Smooth muscle cell of the brain vasculature (primary cell): ENCODE measurements around the gene FAM89B.
A peak's percentile ranks its signal among the peaks of the same experiment; 100 is the strongest.
"Not testable (repeated sequence)": the region's sequence is repeated elsewhere in the genome, so short reads cannot be mapped to it uniquely, and the experiment has no call there.

ENCODE experiments used
- DNase-seq: peaks from one replicate; pipeline ENCODE4 v3.0.0-alpha.2; 2012; ENCODE audit warnings: low read depth, low spot score

Gene FAM89B

GRCh38 chr11:65556470-65557279 is 15.7 kb upstream of the FAM89B start:
- no peak for DNase-seq

DNA sequence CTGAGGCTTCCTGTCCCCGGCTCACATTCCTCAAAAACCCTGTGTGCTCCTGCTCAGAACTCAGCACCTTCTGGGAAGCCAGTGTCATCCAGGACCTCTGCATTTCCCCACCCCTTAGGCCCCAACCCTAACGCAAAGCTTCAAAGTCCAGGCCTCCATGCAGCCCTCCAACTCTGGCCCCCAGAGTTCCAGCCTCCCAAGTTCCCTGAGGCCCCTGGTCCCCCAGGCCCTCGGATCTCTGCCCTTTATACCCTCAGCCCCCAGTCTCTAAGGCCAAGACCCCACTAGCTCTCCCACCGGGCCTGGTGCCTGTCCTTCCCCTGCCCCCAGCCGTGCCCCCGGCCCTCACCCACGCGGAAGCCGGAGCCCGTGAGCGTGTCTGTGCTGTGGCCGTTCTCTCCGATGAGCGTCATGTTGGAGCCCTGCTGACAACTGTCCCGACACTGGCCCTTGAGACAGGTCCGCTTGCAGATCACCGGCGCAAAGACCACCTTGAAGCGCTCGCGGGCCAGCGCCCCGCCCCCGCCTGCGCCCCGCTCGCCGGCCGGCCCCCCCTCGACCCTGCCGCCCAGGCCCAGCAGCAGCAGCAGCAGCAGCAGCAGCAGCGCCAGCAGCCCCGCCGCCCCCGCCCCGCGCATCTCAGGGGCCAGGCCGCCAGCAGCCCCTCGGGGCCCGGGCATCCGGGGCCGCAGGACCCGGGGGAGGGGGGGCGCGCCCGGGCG is 14.9 kb upstream of the FAM89B start:
- no peak for DNase-seq

DNA sequence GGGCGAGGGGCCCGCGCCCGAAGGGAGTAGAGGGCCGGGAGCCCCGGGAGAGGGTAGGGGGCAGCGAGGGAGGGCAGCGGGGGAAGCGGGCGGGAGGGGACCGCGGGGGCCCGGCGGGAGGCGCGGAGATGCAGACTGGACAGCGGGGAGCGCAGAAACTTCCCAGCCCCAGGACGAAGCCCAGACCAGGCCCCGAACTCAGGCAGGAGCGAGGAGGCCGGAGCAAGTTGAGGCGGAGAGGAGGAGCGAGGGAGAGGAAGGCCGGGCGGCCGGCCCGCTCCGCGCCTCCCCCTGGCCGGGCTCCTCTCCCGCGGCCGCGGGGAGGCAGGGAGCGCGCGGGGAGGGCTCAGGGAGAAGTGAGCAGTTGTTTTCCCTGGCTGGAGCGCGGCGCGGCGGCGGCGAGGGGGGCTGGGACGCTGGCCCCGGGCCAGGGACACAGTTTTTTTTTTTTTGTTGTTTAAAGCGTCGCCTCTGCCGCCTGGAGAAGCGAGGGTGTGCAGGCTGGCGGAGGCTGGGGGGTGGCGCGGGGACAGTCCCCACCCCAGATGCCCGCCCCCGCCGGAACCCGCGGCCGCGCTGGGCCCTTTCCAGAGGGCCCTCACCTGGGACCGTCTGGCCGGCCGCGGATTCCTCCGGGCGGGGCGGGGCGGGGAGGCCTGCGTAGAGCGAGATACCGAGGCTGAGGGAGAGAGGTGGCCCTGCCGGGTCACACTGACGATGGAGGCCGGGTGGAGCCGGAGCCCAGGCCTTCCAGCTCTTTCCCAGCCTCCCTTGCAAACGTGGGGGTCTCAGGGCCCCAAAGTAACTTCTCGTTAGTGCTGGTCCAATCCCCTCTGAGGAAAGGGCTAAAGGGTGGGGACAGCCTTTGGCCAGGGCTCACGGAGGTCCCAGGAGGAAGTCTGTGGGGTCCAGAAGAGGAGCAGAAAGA is 14.1 kb upstream of the FAM89B start, which contains the start of gene LTBP3:
Gene LTBP3, minus strand, starts transcription at position 358 of the 928 bp plus-strand sequence. CDS start 400 bp downstream, outside the sequence.
- no peak for DNase-seq

DNA sequence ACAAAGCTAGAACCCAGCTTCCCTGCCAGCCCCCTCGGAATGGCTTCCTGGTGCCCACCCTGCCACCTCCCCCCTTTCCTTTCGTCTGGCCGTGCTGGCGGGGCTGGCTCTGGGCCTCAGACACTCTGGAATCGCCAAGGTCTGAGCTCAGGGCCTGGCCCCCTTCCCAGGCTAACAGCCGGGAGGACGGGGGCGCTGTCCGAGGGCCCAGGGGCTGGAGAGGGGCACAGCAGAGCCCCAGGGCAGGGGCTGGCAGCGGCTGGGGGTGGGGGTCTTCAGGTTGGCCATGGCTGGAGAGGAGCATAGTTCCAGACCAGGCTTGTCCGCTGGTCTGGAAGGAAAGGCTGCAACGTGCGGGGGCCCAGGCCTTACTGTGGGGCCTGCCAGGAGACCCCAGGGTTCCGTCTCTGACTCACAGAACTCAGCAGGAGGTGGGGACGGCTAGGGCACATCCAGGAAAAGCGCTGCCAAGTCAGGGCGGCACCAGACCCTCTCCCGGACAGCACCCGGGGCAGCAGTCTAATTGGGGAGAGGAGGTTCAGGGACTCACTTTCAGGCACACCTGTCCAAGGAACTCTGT is 13.3 kb upstream of the FAM89B start:
- DNase-seq = no peak

DNA sequence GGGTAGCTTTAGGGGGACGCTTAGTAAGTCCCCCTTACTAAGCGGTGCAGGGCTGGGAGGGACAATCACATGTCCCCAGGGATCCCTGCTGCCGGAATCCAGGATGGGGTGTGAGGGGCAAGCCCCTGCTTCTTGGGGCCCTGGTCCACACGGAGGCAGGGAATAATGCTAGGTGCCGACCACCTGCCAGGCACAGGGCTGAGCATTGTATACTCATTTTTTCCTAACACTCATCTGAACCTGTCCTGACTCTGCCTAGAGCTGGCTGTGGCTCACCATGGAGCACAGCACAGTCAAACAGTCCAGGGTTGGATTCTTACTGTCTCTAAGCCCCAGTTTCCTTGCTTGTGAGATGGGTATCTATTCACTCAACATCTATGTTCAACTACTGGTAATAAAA is 12.8 kb upstream of the FAM89B start:
- DNase-seq = no peak

DNA sequence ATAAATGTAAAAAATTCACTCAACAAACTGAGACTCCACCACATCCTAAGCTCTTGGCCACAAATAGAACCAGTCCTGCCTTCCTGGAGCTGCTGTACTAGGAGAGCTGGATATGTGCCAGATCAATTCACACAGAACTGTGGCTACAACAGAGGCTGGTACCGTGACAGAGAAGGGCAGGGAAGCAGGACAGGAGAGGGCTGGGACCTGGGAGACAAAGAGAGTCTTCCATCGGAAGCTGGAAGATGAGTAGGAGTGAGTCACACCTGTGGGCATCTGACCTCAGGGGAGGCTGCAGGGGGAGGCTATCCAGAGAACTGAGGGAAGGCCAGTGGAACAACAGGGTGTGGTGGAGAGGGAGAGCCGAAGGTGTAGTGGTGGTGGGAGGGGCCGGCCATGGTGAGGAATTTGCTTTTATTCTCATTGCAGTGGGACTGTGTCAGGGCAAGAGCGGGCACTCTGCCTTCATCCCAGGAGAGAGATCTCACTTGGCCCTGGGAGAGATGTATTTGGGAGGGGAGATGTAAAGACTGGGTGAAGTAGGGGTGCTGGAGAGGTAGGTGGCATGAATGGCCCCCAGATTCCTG is 12.3 kb upstream of the FAM89B start:
- no peak for DNase-seq

- no peak for DNase-seq
These were observed 11.6 kb upstream of the FAM89B start for GRCh38 chr11:65560555-65561418.

- no peak for DNase-seq
These were observed 10.3 kb upstream of the FAM89B start for GRCh38 chr11:65562020-65562419.

DNA sequence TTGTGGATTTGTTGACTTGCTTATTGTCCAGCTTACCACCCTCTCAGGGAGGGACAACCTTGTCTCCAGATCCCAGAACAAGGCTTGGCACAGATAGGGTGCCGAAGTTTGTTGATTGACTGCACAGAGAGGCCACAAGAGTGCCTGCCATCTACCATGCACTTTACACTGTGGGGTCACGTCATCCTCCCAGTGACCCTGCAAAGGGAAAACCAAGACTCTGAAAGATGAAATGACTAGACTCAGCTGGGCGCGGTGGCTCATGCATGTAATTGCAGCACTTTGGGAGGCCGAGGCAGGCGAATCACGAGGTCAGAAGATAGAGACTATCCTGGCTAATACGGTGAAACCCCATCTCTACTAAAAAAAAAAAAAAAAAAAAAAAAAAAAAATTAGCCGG is 9.6 kb upstream of the FAM89B start:
- DNase-seq = no peak

GRCh38 chr11:65563601-65564000 is 8.7 kb upstream of the FAM89B start:
- no peak for DNase-seq

- not testable (repeated sequence) for DNase-seq
These were observed 7.3 kb upstream of the FAM89B start for GRCh38 chr11:65564879-65565559.

DNA sequence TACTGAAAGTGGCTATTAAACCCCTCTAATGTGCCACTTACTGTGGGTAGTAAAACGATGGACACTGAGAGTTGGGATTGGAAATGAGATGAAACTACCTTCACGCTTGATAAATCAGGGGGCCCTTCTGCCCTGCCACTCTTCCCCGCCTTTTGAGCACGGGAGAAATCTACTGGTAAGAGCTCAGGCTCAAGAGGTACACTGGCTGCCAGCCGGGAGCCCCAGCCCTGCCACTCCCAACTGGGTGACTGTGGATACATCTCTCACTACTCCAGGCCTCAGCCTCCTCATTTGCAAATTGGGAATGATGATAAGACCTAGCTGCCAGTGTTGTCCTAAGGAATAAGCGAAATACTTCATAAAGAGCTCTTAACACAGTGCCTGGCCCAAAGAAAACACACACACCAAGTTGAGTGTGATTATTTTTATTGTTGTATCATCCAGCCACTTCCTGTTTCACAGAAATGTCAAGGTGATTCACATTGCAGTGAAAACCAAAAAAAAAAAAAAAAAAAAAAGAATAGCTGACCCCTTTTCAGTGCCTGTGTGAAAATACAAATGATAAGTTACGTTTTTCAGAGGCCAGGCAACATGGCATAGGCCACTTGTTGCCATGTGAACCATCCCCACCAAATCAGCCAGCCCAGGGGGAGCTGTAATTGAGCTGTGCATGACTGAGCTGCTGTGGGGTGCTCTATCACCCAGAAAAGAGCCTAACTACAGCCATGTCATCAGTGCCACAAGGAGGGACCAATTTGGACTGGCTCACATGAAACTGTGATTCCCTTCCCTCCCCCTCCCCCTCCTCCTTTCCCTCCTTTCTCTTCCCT is 6.5 kb upstream of the FAM89B start:
- no peak for DNase-seq

- DNase-seq = no peak
These were observed 3.0 kb upstream of the FAM89B start for GRCh38 chr11:65569164-65569972.

DNA sequence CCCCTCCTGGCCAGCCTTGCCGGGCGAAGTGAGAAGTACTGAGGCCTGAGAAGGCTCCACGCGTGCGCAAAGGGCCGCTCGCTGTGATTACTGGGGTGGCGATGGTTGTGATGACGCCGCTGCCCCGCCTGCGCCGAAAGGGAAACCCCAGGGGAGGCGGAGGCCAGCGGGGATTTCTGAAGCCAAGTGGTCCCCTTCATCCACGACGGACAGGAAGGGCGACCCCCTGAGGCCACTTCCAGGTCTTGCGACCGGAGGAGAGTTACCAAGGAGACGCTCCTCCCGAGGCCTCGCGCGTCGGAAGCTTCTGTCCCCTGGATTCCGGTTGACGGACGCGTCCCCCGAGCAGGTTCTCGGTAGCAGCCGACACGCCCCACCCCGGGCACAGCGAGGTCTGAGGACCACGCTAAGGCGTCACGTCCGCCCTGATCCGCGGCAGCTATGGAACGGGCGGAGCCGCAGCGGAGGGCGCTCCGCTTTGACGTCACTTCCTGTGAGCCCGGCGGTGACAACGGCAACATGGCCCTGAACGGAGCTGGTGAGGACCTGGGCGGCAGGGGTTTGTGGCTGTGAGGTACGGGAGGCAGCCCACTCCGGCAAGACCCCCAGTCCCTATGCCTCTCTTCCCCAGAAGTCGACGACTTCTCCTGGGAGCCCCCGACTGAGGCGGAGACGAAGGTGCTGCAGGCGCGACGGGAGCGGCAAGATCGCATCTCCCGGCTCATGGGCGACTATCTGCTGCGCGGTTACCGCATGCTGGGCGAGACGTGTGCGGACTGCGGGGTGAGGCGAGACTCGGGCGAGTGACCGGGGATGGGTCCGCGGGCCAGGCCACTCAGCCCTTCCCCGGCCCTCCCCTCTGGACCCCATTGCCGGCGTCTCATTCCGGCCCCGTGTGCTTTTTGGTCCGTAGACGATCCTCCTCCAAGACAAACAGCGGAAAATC is 2.1 kb upstream of the FAM89B start, which contains the start of gene ZNRD2:
Gene ZNRD2, plus strand, starts transcription at position 505 of the 946 bp plus-strand sequence. Its CDS starts 15 bp downstream, at position 520.
- peak; percentile 93 for DNase-seq

- DNase-seq = no peak
These were observed 918 bp upstream of the FAM89B start for GRCh38 chr11:65571420-65571819.

GRCh38 chr11:65571940-65572339 is 398 bp upstream of the FAM89B start:
- no peak for DNase-seq
